Measurements from ENCODE around the gene SCYGR3. TPM values are rescaled to one million over a fixed set of nuclear protein-coding genes. Genes with fewer than 3 reads are reported as not detected.

SCYGR3 gene, protein sequence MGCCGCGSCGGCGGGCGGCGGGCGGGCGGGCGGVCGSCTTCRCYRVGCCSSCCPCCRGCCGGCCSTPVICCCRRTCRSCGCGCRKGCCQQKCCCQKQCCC
- not detected for polyA plus RNA-seq (2012; ENCODE audit: insufficient read depth, insufficient read length, low read depth)

DNA sequence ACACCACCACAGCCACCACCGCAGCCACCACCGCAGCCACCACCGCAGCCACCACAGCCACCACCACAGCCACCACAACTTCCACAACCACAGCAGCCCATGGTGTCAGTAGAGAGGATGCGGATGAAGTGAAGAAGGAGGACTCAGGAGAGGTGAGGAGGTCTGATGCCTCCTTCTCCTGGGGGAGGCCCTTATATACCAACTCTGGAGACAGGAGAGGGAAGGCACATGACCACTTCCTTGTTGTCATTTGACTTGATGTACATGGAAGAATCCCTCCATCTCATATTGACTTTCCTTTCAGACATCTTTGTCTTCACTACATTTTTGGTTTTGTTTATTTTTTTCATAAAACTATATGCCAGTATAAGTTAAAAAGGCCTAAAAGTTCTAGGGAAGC, at the start of gene SCYGR3:
TSS of gene SCYGR3 (minus strand) at position 101 of the 400 bp plus-strand sequence. CDS start at position 101, 0 bp downstream.
- TF ChIP-seq, protein P1, sequence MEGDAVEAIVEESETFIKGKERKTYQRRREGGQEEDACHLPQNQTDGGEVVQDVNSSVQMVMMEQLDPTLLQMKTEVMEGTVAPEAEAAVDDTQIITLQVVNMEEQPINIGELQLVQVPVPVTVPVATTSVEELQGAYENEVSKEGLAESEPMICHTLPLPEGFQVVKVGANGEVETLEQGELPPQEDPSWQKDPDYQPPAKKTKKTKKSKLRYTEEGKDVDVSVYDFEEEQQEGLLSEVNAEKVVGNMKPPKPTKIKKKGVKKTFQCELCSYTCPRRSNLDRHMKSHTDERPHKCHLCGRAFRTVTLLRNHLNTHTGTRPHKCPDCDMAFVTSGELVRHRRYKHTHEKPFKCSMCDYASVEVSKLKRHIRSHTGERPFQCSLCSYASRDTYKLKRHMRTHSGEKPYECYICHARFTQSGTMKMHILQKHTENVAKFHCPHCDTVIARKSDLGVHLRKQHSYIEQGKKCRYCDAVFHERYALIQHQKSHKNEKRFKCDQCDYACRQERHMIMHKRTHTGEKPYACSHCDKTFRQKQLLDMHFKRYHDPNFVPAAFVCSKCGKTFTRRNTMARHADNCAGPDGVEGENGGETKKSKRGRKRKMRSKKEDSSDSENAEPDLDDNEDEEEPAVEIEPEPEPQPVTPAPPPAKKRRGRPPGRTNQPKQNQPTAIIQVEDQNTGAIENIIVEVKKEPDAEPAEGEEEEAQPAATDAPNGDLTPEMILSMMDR (IDR thresholded peaks at IDR 0.05; ENCODE audit: low read depth, low read length), result no peak
- no peaks in the 10 kb centered on the region for H3K36me3 ChIP-seq
- no peak within 1 kb of the TSS for H3K4me3 ChIP-seq (ENCODE audit: low read depth, low read length)
- H3K9me3 ChIP-seq, result no peaks in the 10 kb centered on the region
- no peaks in the 10 kb centered on the region for H3K4me1 ChIP-seq
- no peaks in the 10 kb centered on the region for H3K27me3 ChIP-seq
- no peak for DNase-seq

DNA sequence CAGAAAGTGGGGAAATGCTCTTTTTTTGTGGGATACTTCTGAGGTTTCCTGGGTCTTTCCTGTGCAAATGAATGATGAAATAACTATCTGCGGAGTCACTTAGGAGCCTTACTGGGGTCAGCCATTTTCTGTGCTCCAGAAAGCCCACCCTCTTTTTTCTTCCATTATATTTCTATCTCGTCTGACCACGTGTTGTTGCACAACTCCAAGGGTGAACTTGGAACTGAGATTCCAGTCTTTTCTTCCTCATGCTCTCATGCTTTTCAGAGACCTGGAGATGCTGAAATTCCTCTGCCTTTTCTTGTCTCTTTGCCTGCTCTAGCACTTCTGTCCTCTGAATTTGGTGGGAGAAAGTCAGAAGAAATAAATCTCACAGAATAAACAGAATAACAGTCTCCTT, 47.2 kb upstream of the SCYGR3 start:
- TF ChIP-seq, protein P1 (IDR thresholded peaks at IDR 0.05; ENCODE audit: low read depth, low read length), result no peak
- DNase-seq, result no peak
- Histone ChIP-seq H3K9me3 (no peaks in the 10 kb centered on the region), H3K36me3 (no peaks in the 10 kb centered on the region), H3K4me1 (no peaks in the 10 kb centered on the region), H3K4me3 (ENCODE audit: low read depth, low read length) (no peak overlapping the region), H3K27me3 (peaks cover 4% of the 10 kb centered on the region)

DNA sequence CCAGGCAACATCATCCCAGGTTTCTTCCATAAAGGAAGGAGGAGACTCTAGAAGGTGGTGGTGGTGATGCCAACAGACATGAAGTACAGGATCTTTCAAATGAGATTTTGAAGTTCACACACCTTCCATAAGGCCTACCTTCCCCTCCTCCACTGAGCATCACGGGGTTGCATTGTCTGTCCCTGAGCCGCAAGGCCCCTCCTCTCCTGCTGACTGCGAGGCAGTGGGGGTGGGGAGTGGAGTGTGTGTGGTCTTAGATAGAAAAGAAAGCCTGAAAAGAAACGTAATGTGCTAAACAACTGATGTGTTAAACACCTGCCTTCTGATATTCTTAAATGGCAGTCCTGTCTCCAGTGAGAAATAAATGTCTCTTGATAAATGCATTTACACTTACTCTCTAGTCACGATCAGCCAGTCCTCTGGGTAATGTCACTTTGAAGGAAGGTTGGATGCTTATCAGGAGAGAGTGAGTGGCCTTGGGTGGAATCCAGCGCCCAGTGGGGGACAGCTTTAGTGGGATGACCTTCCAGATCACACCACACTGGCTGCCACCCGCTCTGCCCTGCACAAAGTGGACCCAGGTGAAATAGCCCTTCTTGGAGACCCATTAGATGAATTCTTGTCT, 46.5 kb upstream of the SCYGR3 start:
- TF ChIP-seq, protein P1 (IDR thresholded peaks at IDR 0.05; ENCODE audit: low read depth, low read length), result no peak

DNA sequence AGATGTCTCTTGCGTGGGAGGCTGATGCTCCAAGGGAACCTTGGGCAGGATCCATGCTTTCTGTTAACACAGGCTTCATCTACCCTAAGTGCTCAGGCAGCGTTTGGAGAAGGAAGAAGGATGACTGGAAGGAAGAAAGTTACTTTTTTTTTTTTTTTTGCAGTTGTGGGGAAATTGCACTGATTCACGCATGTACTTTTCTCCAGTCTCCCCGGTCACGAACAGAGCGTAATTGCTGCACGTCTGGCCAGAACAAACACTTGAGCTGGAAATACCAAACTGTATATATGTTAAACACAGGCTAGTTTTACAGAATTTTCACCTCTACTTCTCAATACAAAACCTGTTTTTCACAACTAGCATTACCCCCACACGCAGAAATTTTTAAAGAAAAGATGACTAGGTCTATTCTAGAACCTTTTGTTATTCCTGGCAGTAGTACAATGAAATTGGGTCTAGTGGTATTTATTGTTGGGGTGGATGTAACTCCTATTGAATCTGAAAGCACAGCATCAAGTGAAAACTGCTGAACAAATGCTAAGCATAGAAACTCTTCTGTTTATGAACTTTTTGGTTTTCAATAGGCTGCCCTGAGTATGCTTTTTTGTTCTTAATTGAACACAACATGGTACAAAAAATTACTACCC, 42.7 kb upstream of the SCYGR3 start:
- Histone ChIP-seq H3K4me1 (no peaks in the 10 kb centered on the region), H3K4me3 (ENCODE audit: low read depth, low read length) (no peak overlapping the region), H3K27me3 (no peaks in the 10 kb centered on the region; the same call in 1 of the 2 replicates), H3K9me3 (no peaks in the 10 kb centered on the region), H3K36me3 (no peaks in the 10 kb centered on the region)
- TF ChIP-seq, protein P1 (IDR thresholded peaks at IDR 0.05; ENCODE audit: low read depth, low read length), result no peak
- DNase-seq, result no peak

More for the DNA sequence above, 46.5 kb upstream of the SCYGR3 start:
- Histone ChIP-seq H3K4me1 (no peaks in the 10 kb centered on the region), H3K27me3 (no peaks in the 10 kb centered on the region), H3K36me3 (no peaks in the 10 kb centered on the region), H3K4me3 (ENCODE audit: low read depth, low read length) (no peak overlapping the region), H3K9me3 (no peaks in the 10 kb centered on the region)
- no peak for DNase-seq

DNA sequence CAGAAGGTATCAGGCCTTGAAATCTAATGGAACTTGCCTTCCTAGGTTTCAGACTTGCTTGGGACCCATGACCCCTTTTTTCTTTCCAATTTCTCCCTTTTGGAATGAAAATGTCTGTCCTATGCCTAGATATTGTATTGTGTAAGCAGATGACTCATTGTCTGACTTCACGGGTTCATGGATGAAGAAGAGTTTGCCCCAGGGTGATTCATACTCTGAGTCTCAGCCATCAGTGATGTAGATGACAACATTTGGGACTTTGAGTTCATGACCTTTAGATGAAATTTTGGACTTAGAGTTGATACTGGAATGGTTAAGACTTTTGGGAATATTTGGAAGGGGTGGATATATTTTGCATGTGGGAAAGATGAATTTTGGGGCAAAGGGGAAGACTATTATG, 40.8 kb upstream of the SCYGR3 start:
- Histone ChIP-seq H3K27me3 (peaks cover 4% of the 10 kb centered on the region), H3K9me3 (no peaks in the 10 kb centered on the region), H3K4me3 (ENCODE audit: low read depth, low read length) (no peak overlapping the region), H3K36me3 (no peaks in the 10 kb centered on the region), H3K4me1 (no peaks in the 10 kb centered on the region)
- TF ChIP-seq, protein P1 (IDR thresholded peaks at IDR 0.05; ENCODE audit: low read depth, low read length), result no peak
- no peak for DNase-seq

DNA sequence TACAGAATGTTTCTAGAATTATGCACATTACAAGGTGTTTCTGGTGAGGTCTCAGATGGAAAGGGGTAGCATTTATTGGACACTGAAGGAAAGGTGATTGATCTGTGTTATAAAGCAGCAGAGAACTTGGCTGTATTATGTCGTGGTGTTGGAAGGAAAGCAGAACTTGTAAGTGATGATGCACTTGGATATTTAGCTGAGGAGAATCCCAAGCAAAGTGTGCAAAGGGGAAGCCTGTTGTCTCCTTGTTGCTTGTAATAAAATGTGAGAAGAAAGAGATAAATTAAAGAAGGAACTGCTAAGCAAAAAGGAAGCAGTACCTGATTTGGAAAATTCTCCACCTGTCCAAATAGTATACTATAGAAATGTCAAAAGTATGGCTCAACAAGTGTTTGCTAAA, 39.8 kb upstream of the SCYGR3 start:
- Histone ChIP-seq H3K4me1 (no peaks in the 10 kb centered on the region), H3K27me3 (peaks cover 8% of the 10 kb centered on the region), H3K4me3 (ENCODE audit: low read depth, low read length) (no peak overlapping the region), H3K36me3 (no peaks in the 10 kb centered on the region), H3K9me3 (no peaks in the 10 kb centered on the region)
- no peak for DNase-seq
- TF ChIP-seq, protein P1 (IDR thresholded peaks at IDR 0.05; ENCODE audit: low read depth, low read length), result no peak

Data from BE2C (cell line).